NCI-H1694 treated with DMSO at 0.1 percent for 48 hours (cell line): ENCODE data around the gene SOX1.

Experiments used
- DNase-seq: peaks from one replicate; lab custom pipeline; 2025; lab: John Stamatoyannopoulos, UW

SOX1 gene

DNA sequence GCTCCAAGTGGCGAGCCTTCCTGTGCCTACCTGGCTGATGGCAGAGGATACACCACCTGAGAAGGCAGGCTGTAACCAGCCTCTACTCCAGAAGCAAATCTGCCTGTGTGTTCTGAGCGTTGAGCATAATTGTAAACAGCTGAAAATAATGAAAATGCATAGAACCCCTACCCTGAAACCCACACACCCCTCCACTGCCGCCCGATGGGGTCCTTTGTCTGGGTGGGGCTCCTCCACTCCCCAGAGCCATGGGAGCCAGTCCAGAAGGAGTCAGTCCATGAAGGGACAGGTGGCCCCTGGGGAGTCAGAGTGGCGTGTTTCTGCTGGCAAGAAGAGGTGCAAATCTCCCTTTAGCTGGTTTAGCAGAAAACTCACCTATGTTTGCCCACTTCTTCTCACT is 8.0 kb upstream of the SOX1 start:
- DNase-seq, result no peak

GRCh38 chr13:112059457-112060281 is 7.3 kb upstream of the SOX1 start:
- no peak for DNase-seq

DNA sequence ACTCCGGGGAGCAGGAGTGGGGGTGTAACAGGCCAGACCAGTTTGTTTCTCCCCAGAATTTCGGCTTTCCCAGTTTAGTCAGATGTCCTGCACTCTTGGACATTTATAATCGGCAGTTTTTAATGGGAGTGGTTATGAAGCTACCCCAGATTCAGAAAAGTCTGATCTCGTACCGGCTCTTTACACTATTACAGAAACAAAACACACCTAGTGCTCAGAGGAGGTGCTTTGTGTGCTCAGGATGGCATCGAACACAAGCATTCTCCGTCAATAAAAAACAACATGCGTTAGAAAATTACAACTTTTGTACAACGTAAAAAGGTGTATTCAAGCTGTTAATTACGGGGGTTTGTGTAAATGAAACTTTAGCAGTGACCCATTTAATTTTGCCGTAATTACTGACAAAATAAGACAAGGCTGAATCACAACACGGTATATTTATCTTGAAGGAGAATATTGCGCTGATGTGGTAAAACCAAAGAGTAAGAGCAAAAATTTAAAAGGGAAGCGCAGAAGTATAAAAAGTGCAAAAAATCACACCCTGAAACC is 6.6 kb upstream of the SOX1 start:
- DNase-seq, result no peak

DNA sequence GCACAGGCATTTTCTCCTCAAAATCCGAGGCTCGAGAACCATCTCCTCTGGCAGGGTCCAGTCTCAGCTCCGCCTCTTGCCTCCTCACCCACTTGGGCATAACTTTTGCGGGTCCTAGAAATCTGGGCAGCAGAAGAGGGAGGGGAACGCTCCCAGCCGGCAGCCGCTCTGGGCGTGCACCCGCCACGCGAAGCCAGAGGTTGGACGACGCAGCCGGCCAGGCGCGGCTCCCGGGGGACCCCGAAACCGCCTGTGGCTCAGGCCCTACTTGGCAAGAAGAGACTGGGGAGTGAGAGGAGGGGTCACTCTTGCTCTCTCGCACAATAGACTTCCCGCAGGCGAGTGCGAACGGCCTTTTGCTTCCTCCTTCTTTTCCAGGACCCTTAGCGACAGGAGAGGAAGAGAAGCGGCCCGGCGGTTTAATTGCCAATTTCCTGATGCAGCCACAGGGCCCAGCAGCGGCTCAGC is 6.0 kb upstream of the SOX1 start:
- no peak for DNase-seq

DNA sequence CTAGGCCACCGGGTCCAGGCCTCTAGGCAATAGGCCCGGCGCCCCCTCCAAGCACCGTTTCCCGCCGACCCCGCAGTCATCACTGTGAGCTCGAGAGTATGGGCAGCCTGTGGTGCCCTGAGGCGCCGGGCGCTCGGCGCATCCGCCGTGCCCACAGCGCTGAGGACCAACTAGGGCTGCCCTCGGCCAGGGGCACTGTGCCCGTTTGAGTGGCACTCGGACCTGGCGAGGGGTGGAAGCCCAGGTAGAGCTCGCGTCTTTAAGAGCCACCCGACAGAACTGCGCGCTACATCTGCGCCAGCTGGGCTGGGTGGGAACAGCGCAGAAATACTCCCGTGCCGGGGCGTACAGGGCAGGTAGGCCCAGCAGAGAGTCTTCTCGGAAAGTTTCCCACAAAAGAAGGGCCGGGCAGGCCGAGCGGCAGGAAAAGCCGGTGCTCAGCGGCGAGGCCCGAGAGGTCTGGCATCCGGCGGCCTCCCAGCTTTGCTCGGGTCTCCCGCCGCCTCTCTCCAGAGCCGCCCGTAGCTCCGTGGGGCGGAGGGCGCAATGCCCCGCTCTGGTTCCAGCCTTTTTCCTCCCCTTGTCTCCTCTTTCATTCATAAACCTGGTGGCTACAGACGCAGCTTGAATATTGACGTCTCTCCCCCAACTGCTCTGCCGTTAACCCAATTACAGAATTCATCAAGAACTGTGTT is 5.4 kb upstream of the SOX1 start:
- no peak for DNase-seq

GRCh38 chr13:112062072-112062567 is 4.8 kb upstream of the SOX1 start:
- DNase-seq, result no peak

GRCh38 chr13:112062571-112063570 is 4.1 kb upstream of the SOX1 start:
- DNase-seq, result no peak

GRCh38 chr13:112063807-112064206 is 3.1 kb upstream of the SOX1 start:
- DNase-seq, result no peak

GRCh38 chr13:112064222-112064621 is 2.7 kb upstream of the SOX1 start:
- no peak for DNase-seq

GRCh38 chr13:112065521-112065866 is 1.5 kb upstream of the SOX1 start:
- no peak for DNase-seq

- DNase-seq, result no peak
These were observed 904 bp upstream of the SOX1 start for GRCh38 chr13:112065867-112066623.

GRCh38 chr13:112066624-112067004 is 335 bp upstream of the SOX1 start:
- DNase-seq, result no peak

DNA sequence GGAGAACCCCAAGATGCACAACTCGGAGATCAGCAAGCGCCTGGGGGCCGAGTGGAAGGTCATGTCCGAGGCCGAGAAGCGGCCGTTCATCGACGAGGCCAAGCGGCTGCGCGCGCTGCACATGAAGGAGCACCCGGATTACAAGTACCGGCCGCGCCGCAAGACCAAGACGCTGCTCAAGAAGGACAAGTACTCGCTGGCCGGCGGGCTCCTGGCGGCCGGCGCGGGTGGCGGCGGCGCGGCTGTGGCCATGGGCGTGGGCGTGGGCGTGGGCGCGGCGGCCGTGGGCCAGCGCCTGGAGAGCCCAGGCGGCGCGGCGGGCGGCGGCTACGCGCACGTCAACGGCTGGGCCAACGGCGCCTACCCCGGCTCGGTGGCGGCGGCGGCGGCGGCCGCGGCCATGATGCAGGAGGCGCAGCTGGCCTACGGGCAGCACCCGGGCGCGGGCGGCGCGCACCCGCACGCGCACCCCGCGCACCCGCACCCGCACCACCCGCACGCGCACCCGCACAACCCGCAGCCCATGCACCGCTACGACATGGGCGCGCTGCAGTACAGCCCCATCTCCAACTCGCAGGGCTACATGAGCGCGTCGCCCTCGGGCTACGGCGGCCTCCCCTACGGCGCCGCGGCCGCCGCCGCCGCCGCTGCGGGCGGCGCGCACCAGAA is 1.1 kb downstream of the SOX1 start:
- no peak for DNase-seq

DNA sequence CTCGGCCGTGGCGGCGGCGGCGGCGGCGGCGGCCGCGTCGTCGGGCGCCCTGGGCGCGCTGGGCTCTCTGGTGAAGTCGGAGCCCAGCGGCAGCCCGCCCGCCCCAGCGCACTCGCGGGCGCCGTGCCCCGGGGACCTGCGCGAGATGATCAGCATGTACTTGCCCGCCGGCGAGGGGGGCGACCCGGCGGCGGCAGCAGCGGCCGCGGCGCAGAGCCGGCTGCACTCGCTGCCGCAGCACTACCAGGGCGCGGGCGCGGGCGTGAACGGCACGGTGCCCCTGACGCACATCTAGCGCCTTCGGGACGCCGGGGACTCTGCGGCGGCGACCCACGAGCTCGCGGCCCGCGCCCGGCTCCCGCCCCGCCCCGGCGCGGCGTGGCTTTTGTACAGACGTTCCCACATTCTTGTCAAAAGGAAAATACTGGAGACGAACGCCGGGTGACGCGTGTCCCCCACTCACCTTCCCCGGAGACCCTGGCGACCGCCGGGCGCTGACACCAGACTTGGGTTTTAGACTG is 1.7 kb downstream of the SOX1 start:
- no peak for DNase-seq

- DNase-seq, result no peak
These were observed 2.3 kb downstream of the SOX1 start for GRCh38 chr13:112069061-112069844.

- no peak for DNase-seq
These were observed 2.9 kb downstream of the SOX1 start for GRCh38 chr13:112069845-112070251.

GRCh38 chr13:112071102-112071722 is 4.3 kb downstream of the SOX1 start:
- no peak for DNase-seq

DNA sequence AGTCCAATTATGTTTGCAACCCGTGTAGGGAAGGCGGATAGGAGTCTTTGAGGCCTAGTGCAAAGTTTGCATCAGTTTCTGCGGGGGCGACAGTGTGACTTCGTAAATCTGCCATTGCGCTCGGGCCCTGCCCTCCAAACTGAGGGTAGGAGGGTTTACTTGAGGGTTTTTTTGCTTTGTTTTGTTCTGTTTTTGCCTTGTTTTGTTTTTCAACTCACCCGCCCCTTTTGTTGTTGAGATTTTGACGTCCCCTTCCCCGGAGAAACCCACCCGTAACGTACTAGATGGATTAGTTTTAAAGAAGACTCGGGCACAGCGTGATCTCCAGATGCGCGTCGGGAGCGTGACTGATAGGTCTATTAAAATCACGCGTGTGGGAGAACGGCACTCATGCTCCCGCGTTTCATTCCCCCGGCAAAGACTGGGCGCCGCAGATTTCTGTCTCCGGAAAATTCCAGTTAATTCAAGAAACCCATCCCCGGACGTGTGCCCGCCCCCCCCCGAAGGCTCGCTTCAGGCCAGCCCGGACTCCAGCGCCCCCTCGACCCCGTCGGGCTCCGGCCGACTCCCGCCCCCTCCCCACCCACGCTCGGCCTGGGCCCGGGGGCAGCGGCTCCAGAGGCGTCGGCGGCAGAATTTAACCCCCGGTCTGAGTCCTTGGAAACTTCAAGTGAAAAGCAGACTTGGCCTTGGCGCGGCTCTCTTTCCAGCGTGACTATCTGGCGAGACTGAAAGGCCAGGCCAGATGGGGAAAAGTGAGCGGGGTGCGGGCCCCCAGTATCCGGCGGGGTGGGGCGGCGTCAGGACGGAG is 5.0 kb downstream of the SOX1 start:
- no peak for DNase-seq
